Heart right ventricle (tissue), 16 donors: ENCODE data around the gene ZNF526. TPM values are rescaled to one million over a fixed set of nuclear protein-coding genes. Genes with fewer than 3 reads are reported as not detected.

Source experiments
- ATAC-seq, 8 donors: fragments of 200-7000 bp; cut with Tn5 transposase; one replicate each; pipeline ENCODE4 v1.9.1; 2020; ENCODE audit warnings: mild to moderate bottlenecking in 8 of 8, moderate library complexity in 8 of 8, moderate number of reproducible peaks in 1 of 8
- DNase-seq, 2 donors: peaks; one replicate each; pipeline ENCODE4 v3.0.0-alpha.2; 2020
- H3K27ac ChIP-seq, 10 donors: fragments of 200-600 bp; sonication (generic) in 2 of 10; one replicate each; pipeline versions ENCODE4 v1.5.0 to v1.8.0; 2020 to 2022; ENCODE audit warnings: mild to moderate bottlenecking in 3 of 10
- H3K27me3 ChIP-seq, 7 donors: fragments of 200-600 bp; one replicate each; pipeline ENCODE4 v1.8.0; 2021 to 2022; ENCODE audit warnings: mild to moderate bottlenecking in 2 of 7
- H3K36me3 ChIP-seq, 9 donors: fragments of 200-600 bp; sonication (generic) in 1 of 9; one replicate each; pipeline versions ENCODE4 v1.5.0 to v1.8.0; 2020 to 2022; ENCODE audit warnings: mild to moderate bottlenecking in 2 of 9
- H3K4me1 ChIP-seq, 9 donors: fragments of 200-600 bp; sonication (generic) in 1 of 9; one replicate each; pipeline versions ENCODE4 v1.5.0 to v1.8.0; 2020 to 2022; ENCODE audit warnings: mild to moderate bottlenecking in 4 of 9
- H3K4me3 ChIP-seq, 10 donors: fragments of 200-600 bp; sonication (generic) in 2 of 10; one replicate each; pipeline versions ENCODE4 v1.5.0 to v1.8.0; 2020 to 2022; ENCODE audit warnings: mild to moderate bottlenecking in 7 of 10, moderate library complexity in 2 of 10
- H3K9me3 ChIP-seq, 11 donors: fragments of 200-600 bp in 10 of 11; sonication (generic) in 2 of 11; one replicate each; pipeline versions ENCODE4 v1.5.0 to v1.8.0; 2013 to 2022; ENCODE audit warnings: mild to moderate bottlenecking in 2 of 11, control low read depth in 1 of 11, moderate library complexity in 1 of 11
- CTCF ChIP-seq, 9 donors: fragments of 200-600 bp; sonication (generic) in 2 of 9; IDR thresholded peaks; one replicate each; pipeline versions ENCODE4 v1.5.0 to v1.8.0; 2021 to 2022; ENCODE audit warnings: antibody characterized with exemption in 9 of 9, mild to moderate bottlenecking in 5 of 9, moderate library complexity in 1 of 9
- WGBS, 2 donors: extraction: QIAGEN DNeasy Blood & Tissue Kit; methylation state at CpG; one replicate each; pipeline ENCODE4 v1.1.7; 2013; ENCODE audit warnings: inconsistent platforms in 1 of 2; 5-methylcytosine and 5-hydroxymethylcytosine counted together
- intact Hi-C, 10 donors: fragments of 100-400 bp; cut with DNase I; formaldehyde crosslinking; loops; one replicate each; pipeline versions ENCODE4 v1.11.1 to v1.14.2; 2022
- polyA plus RNA-seq, 2 donors: library from polyadenylated mRNA; stranded (reverse); fragments of 200-250 nt; gene quantifications; one replicate each; pipeline ENCODE4 v1.2.3, GENCODE V29; 2013
- total RNA-seq, 10 donors: library from RNA; stranded (reverse); fragmentation: NEBNext Ultra II Directional in 3 of 10; extraction: Animal tissue kit (Norgen Biotek cat#: 25700) in 3 of 10; gene quantifications; one replicate each; pipeline versions ENCODE4 v1.2.1 to v1.2.4, GENCODE V29; 2021 to 2023
- donor health status: Arrhythmogenic right ventricular cardiomyopathy.
- donor health status: ischemic (EF 13 %, LVEDD 7.1; RV severe dilation, severe dysfunction).
- donor health status: healthy with polysubstance abuse.
- donor health status: DM: no; HTN: yes; CAD: no.
- donor health status: DM: no; HTN: no; CAD: no.
- donor health status: ischemic (EF 25% LVEDD 6.9; RV normal size, moderate dysfunction).
- donor health status: ischemic (EF 25% LVEDD 5.7; RV mildly dilated, moderate dysfunction).
- donor health status: healthy.
- donor health status: DM: yes; HTN: yes; CAD: no.
- donor health status: Ischemic cardiomyopathy.
- donor health status: ischemic (EF 35%, LVEDD 5.7; RV mildly dilated, moderate dysfunction).
- donor health status: nonischemic (EF 11% LVEDD 7.7; RV severe dilation, severe dysfunction).
- donor health status: DM: yes; HTN: yes; CAD: no.
- donor health status: PGD.
- donor health status: ischemic (EF 29% LVEDD 5.4; RV normal size, mild dysfunction).
- donor health status: nonischemic (EF 23%, LVEDD 6.1; RV moderate dilation, normal function).

ZNF526 gene
- total and polyA plus RNA-seq, 12 donors = 3.2 to 7.0 (median 5.1) TPM

GRCh38 chr19:42273407-42274064 lies 53.4 kb downstream of the ZNF526 start:
- no peak overlapping the region for H3K4me3 ChIP-seq
- intact Hi-C loops = no loop called here
- TF ChIP-seq CTCF (IDR thresholded peaks at IDR 0.05) = no peak
- no peaks in the 10 kb centered on the region for H3K9me3 ChIP-seq
- peaks cover 47 to 73% (median 66%) of the 10 kb centered on the region in 9 donors for H3K4me1 ChIP-seq
- peaks cover 0 to 54% (median 27%) of the 10 kb centered on the region in 9 donors for H3K36me3 ChIP-seq
- no peak for DNase-seq
- no peak for ATAC-seq
- H3K27ac ChIP-seq = no peak overlapping the region
- no peaks in the 10 kb centered on the region for H3K27me3 ChIP-seq
- WGBS, 2 donors = 92 to 94% methylated on average over 37 to 43 of the region's 43 CpGs

GRCh38 chr19:42274065-42274682 lies 54.1 kb downstream of the ZNF526 start:
- Histone ChIP-seq H3K4me1 (peaks cover 53 to 79% (median 72%) of the 10 kb centered on the region in 9 donors), H3K27ac (no peak overlapping the region), H3K4me3 (no peak overlapping the region), H3K27me3 (no peaks in the 10 kb centered on the region), H3K36me3 (peaks cover 0 to 54% (median 27%) of the 10 kb centered on the region in 9 donors), H3K9me3 (no peaks in the 10 kb centered on the region)
- 91 to 93% methylated on average over 22 of the region's 22 CpGs for WGBS, 2 donors
- TF ChIP-seq CTCF (IDR thresholded peaks at IDR 0.05) = no peak
- DNase-seq = peak in 1 of 2 donors; percentile 3
- ATAC-seq = no peak
- intact Hi-C loops = no loop called here

- peak overlapping the region in 2 of 10 donors; percentile 98 to 99 for H3K27ac ChIP-seq
- DNase-seq (peak in 1 of 2 donors; percentile 2), ATAC-seq (no peak)
- H3K4me3 ChIP-seq = no peak overlapping the region
- no peak for TF ChIP-seq CTCF (IDR thresholded peaks at IDR 0.05)
- H3K27me3 ChIP-seq = no peaks in the 10 kb centered on the region
- peaks cover 53 to 84% (median 73%) of the 10 kb centered on the region in 9 donors for H3K4me1 ChIP-seq
- no peaks in the 10 kb centered on the region for H3K9me3 ChIP-seq
- H3K36me3 ChIP-seq = peaks cover 0 to 54% (median 27%) of the 10 kb centered on the region in 9 donors
- intact Hi-C loops = no loop called here
- WGBS, 2 donors = 73 to 78% methylated on average over 7 of the region's 7 CpGs
Measured at GRCh38 chr19:42275103-42275502, 55.0 kb downstream of the ZNF526 start.

GRCh38 chr19:42275517-42275916 lies 55.4 kb downstream of the ZNF526 start:
- no peaks in the 10 kb centered on the region for H3K27me3 ChIP-seq
- H3K36me3 ChIP-seq = peaks cover 0 to 54% (median 27%) of the 10 kb centered on the region in 9 donors
- H3K27ac ChIP-seq = peak overlapping the region in 6 of 10 donors; percentile 33 to 99 (median 96)
- intact Hi-C loops = no loop called here
- H3K9me3 ChIP-seq = no peaks in the 10 kb centered on the region
- no peak for TF ChIP-seq CTCF (IDR thresholded peaks at IDR 0.05)
- no peak overlapping the region for H3K4me3 ChIP-seq
- ATAC-seq (no peak), DNase-seq (no peak)
- H3K4me1 ChIP-seq = peaks cover 49 to 80% (median 69%) of the 10 kb centered on the region in 9 donors
- 90 to 94% methylated on average over 3 of the region's 3 CpGs for WGBS, 2 donors
